GM21786 (cell line): Measurements from ENCODE around the gene RBMS3.
A peak's percentile ranks its signal among the peaks of the same experiment; 100 is the strongest.
"Not testable (repeated sequence)": the region's sequence is repeated elsewhere in the genome, so short reads cannot be mapped to it uniquely, and the experiment has no call there.

Experiments used
- ATAC-seq: cut with Tn5 transposase; IDR thresholded peaks from one replicate; pipeline ENCODE4 v1.9.1; 2021; ENCODE audit not compliant: unreplicated experiment

Gene RBMS3

GRCh38 chr3:29280404-29281093 is at the start of gene RBMS3:
TSS of gene RBMS3 (plus strand) at chr3:29281071.
- ATAC-seq, result peak; percentile 33

- ATAC-seq, result not testable (repeated sequence)
These were observed 47.7 kb upstream of the RBMS3 start for GRCh38 chr3:29233126-29233525.

- ATAC-seq, result no peak
These were observed 44.6 kb upstream of the RBMS3 start for GRCh38 chr3:29236146-29236840.

GRCh38 chr3:29239376-29239775 is 41.5 kb upstream of the RBMS3 start:
- no peak for ATAC-seq

- no peak for ATAC-seq
These were observed 40.6 kb upstream of the RBMS3 start for GRCh38 chr3:29240248-29240647.

- ATAC-seq, result no peak
These were observed 40.0 kb upstream of the RBMS3 start for GRCh38 chr3:29240887-29241286.

GRCh38 chr3:29241855-29242254 is 39.0 kb upstream of the RBMS3 start:
- ATAC-seq, result no peak

- no peak for ATAC-seq
These were observed 38.6 kb upstream of the RBMS3 start for GRCh38 chr3:29242296-29242695.

GRCh38 chr3:29245441-29245840 is 35.4 kb upstream of the RBMS3 start:
- ATAC-seq, result no peak

- ATAC-seq, result no peak
These were observed 33.7 kb upstream of the RBMS3 start for GRCh38 chr3:29247088-29247745.

GRCh38 chr3:29249829-29250345 is 31.0 kb upstream of the RBMS3 start:
- ATAC-seq, result no peak

GRCh38 chr3:29255854-29256696 is 24.8 kb upstream of the RBMS3 start:
- ATAC-seq, result no peak

GRCh38 chr3:29258161-29258560 is 22.7 kb upstream of the RBMS3 start:
- no peak for ATAC-seq

- ATAC-seq, result no peak
These were observed 19.8 kb upstream of the RBMS3 start for GRCh38 chr3:29261119-29261518.

GRCh38 chr3:29263476-29263875 is 17.4 kb upstream of the RBMS3 start:
- no peak for ATAC-seq

- no peak for ATAC-seq
These were observed 15.3 kb upstream of the RBMS3 start for GRCh38 chr3:29265509-29266072.

GRCh38 chr3:29267226-29267625 is 13.6 kb upstream of the RBMS3 start:
- no peak for ATAC-seq

GRCh38 chr3:29268651-29269050 is 12.2 kb upstream of the RBMS3 start:
- no peak for ATAC-seq

GRCh38 chr3:29270752-29271151 is 10.1 kb upstream of the RBMS3 start:
- ATAC-seq, result no peak

- no peak for ATAC-seq
These were observed 9.4 kb upstream of the RBMS3 start for GRCh38 chr3:29271475-29271874.

GRCh38 chr3:29274667-29275066 is 6.2 kb upstream of the RBMS3 start:
- ATAC-seq, result no peak
